ENCODE results near the gene ARID5B.
A peak's percentile ranks its signal among the peaks of the same experiment; 100 is the strongest.
"Not testable (repeated sequence)": the region's sequence is repeated elsewhere in the genome, so short reads cannot be mapped to it uniquely, and the experiment has no call there.

Gene ARID5B

GRCh38 chr10:61900829-61901792 is at the start of gene ARID5B:
ARID5B (plus strand) TSS chr10:61901699; CDS start chr10:61901710, 11 bp downstream.
- Histone ChIP-seq H3K36me3 (ENCODE audit: insufficient read depth, low read length) (no peaks in the 10 kb centered on the region), H3K79me2 (ENCODE audit: control insufficient read depth, insufficient read depth, low read length, unreplicated experiment) (peaks cover 25% of the 10 kb centered on the region), H3K27me3 (ENCODE audit: insufficient read depth, low read length) (no peaks in the 10 kb centered on the region), H3K27ac (ENCODE audit: low read depth, low read length) (peak within 1 kb of the TSS; percentile 92), H3K4me3 (ENCODE audit: low read depth, low read length) (peak within 1 kb of the TSS; percentile 90), H2AFZ (ENCODE audit: low read length, unreplicated experiment) (peak within 1 kb of the TSS; percentile 100), H3K4me1 (ENCODE audit: control insufficient read depth, insufficient read depth, low read length, unreplicated experiment) (peaks cover 36% of the 10 kb centered on the region)

GRCh38 chr10:61852261-61852660 is 49.2 kb upstream of the ARID5B start:
- Histone ChIP-seq H3K79me2 (ENCODE audit: control insufficient read depth, insufficient read depth, low read length, unreplicated experiment) (no peaks in the 10 kb centered on the region), H3K27ac (ENCODE audit: low read depth, low read length) (no peak overlapping the region), H3K27me3 (ENCODE audit: insufficient read depth, low read length) (no peaks in the 10 kb centered on the region), H3K4me3 (ENCODE audit: low read depth, low read length) (no peak overlapping the region), H3K36me3 (ENCODE audit: insufficient read depth, low read length) (no peaks in the 10 kb centered on the region), H3K4me1 (ENCODE audit: control insufficient read depth, insufficient read depth, low read length, unreplicated experiment) (no peaks in the 10 kb centered on the region), H2AFZ (ENCODE audit: low read length, unreplicated experiment) (no peak overlapping the region)

GRCh38 chr10:61855771-61856170 is 45.7 kb upstream of the ARID5B start:
- Histone ChIP-seq H2AFZ (ENCODE audit: low read length, unreplicated experiment) (no peak overlapping the region), H3K27me3 (ENCODE audit: insufficient read depth, low read length) (no peaks in the 10 kb centered on the region), H3K79me2 (ENCODE audit: control insufficient read depth, insufficient read depth, low read length, unreplicated experiment) (no peaks in the 10 kb centered on the region), H3K27ac (ENCODE audit: low read depth, low read length) (no peak overlapping the region), H3K4me3 (ENCODE audit: low read depth, low read length) (no peak overlapping the region), H3K4me1 (ENCODE audit: control insufficient read depth, insufficient read depth, low read length, unreplicated experiment) (no peaks in the 10 kb centered on the region), H3K36me3 (ENCODE audit: insufficient read depth, low read length) (no peaks in the 10 kb centered on the region)

- no peaks in the 10 kb centered on the region for H3K27me3 ChIP-seq (ENCODE audit: insufficient read depth, low read length)
- no peak overlapping the region for H2AFZ ChIP-seq (ENCODE audit: low read length, unreplicated experiment)
- no peaks in the 10 kb centered on the region for H3K36me3 ChIP-seq (ENCODE audit: insufficient read depth, low read length)
- H3K4me1 ChIP-seq (ENCODE audit: control insufficient read depth, insufficient read depth, low read length, unreplicated experiment), result no peaks in the 10 kb centered on the region
- H3K4me3 ChIP-seq (ENCODE audit: low read depth, low read length), result no peak overlapping the region
- H3K79me2 ChIP-seq (ENCODE audit: control insufficient read depth, insufficient read depth, low read length, unreplicated experiment), result no peaks in the 10 kb centered on the region
- no peak overlapping the region for H3K27ac ChIP-seq (ENCODE audit: low read depth, low read length)
Observed at GRCh38 chr10:61857746-61858145, 43.8 kb upstream of the ARID5B start.

- Histone ChIP-seq H3K36me3 (ENCODE audit: insufficient read depth, low read length) (no peaks in the 10 kb centered on the region), H3K4me3 (ENCODE audit: low read depth, low read length) (no peak overlapping the region), H3K4me1 (ENCODE audit: control insufficient read depth, insufficient read depth, low read length, unreplicated experiment) (no peaks in the 10 kb centered on the region), H3K27me3 (ENCODE audit: insufficient read depth, low read length) (no peaks in the 10 kb centered on the region), H2AFZ (ENCODE audit: low read length, unreplicated experiment) (no peak overlapping the region), H3K27ac (ENCODE audit: low read depth, low read length) (no peak overlapping the region), H3K79me2 (ENCODE audit: control insufficient read depth, insufficient read depth, low read length, unreplicated experiment) (no peaks in the 10 kb centered on the region)
Observed at GRCh38 chr10:61859786-61860185, 41.7 kb upstream of the ARID5B start.

GRCh38 chr10:61860964-61861758 is 40.3 kb upstream of the ARID5B start:
- Histone ChIP-seq H3K4me3 (ENCODE audit: low read depth, low read length) (no peak overlapping the region), H3K36me3 (ENCODE audit: insufficient read depth, low read length) (no peaks in the 10 kb centered on the region), H2AFZ (ENCODE audit: low read length, unreplicated experiment) (no peak overlapping the region), H3K27ac (ENCODE audit: low read depth, low read length) (no peak overlapping the region), H3K27me3 (ENCODE audit: insufficient read depth, low read length) (no peaks in the 10 kb centered on the region), H3K4me1 (ENCODE audit: control insufficient read depth, insufficient read depth, low read length, unreplicated experiment) (no peaks in the 10 kb centered on the region), H3K79me2 (ENCODE audit: control insufficient read depth, insufficient read depth, low read length, unreplicated experiment) (no peaks in the 10 kb centered on the region)

GRCh38 chr10:61863981-61864380 is 37.5 kb upstream of the ARID5B start:
- Histone ChIP-seq H3K79me2 (ENCODE audit: control insufficient read depth, insufficient read depth, low read length, unreplicated experiment) (no peaks in the 10 kb centered on the region), H3K27ac (ENCODE audit: low read depth, low read length) (no peak overlapping the region)

GRCh38 chr10:61866700-61867368 is 34.7 kb upstream of the ARID5B start:
- no peak overlapping the region for H3K27ac ChIP-seq (ENCODE audit: low read depth, low read length)
- no peaks in the 10 kb centered on the region for H3K79me2 ChIP-seq (ENCODE audit: control insufficient read depth, insufficient read depth, low read length, unreplicated experiment)
- peaks cover 9% of the 10 kb centered on the region for H3K4me1 ChIP-seq (ENCODE audit: control insufficient read depth, insufficient read depth, low read length, unreplicated experiment)
- H2AFZ ChIP-seq (ENCODE audit: low read length, unreplicated experiment), result no peak overlapping the region
- H3K27me3 ChIP-seq (ENCODE audit: insufficient read depth, low read length), result no peaks in the 10 kb centered on the region
- no peaks in the 10 kb centered on the region for H3K36me3 ChIP-seq (ENCODE audit: insufficient read depth, low read length)
- no peak overlapping the region for H3K4me3 ChIP-seq (ENCODE audit: low read depth, low read length)

More at GRCh38 chr10:61863981-61864380, 37.5 kb upstream of the ARID5B start:
- Histone ChIP-seq H3K27me3 (ENCODE audit: insufficient read depth, low read length) (no peaks in the 10 kb centered on the region), H2AFZ (ENCODE audit: low read length, unreplicated experiment) (no peak overlapping the region), H3K4me3 (ENCODE audit: low read depth, low read length) (no peak overlapping the region), H3K4me1 (ENCODE audit: control insufficient read depth, insufficient read depth, low read length, unreplicated experiment) (no peaks in the 10 kb centered on the region), H3K36me3 (ENCODE audit: insufficient read depth, low read length) (no peaks in the 10 kb centered on the region)

GRCh38 chr10:61867374-61867773 is 34.1 kb upstream of the ARID5B start:
- H3K79me2 ChIP-seq (ENCODE audit: control insufficient read depth, insufficient read depth, low read length, unreplicated experiment); H2AFZ ChIP-seq (ENCODE audit: low read length, unreplicated experiment); H3K27me3 ChIP-seq (ENCODE audit: insufficient read depth, low read length); H3K4me3 ChIP-seq (ENCODE audit: low read depth, low read length); H3K27ac ChIP-seq (ENCODE audit: low read depth, low read length); H3K36me3 ChIP-seq (ENCODE audit: insufficient read depth, low read length); H3K4me1 ChIP-seq (ENCODE audit: control insufficient read depth, insufficient read depth, low read length, unreplicated experiment): not testable (repeated sequence)

- H2AFZ ChIP-seq (ENCODE audit: low read length, unreplicated experiment); H3K79me2 ChIP-seq (ENCODE audit: control insufficient read depth, insufficient read depth, low read length, unreplicated experiment); H3K27me3 ChIP-seq (ENCODE audit: insufficient read depth, low read length); H3K27ac ChIP-seq (ENCODE audit: low read depth, low read length); H3K36me3 ChIP-seq (ENCODE audit: insufficient read depth, low read length); H3K4me3 ChIP-seq (ENCODE audit: low read depth, low read length); H3K4me1 ChIP-seq (ENCODE audit: control insufficient read depth, insufficient read depth, low read length, unreplicated experiment): not testable (repeated sequence)
Observed at GRCh38 chr10:61867817-61868216, 33.7 kb upstream of the ARID5B start.
